GM12864 (cell line): Measurements from ENCODE around the gene IFT43.

Source experiments
- DNase-seq: peaks from one replicate; pipeline ENCODE4 v3.0.0-alpha.2; 2011; ENCODE audit warnings: low read depth
- H3K4me3 ChIP-seq: 2 replicates; pipeline ENCODE4 v1.5.1; 2011; ENCODE audit warnings: mild to moderate bottlenecking, low read depth, low read length, control low read depth
- TF ChIP-seq, protein P1 (sequence below): IDR thresholded peaks from 2 replicates; pipeline ENCODE4 v1.5.1; 2011; ENCODE audit warnings: low read depth, mild to moderate bottlenecking, moderate library complexity, low read length, control low read depth, inconsistent platforms; ENCODE audit errors: missing control alignments

Gene IFT43

DNA sequence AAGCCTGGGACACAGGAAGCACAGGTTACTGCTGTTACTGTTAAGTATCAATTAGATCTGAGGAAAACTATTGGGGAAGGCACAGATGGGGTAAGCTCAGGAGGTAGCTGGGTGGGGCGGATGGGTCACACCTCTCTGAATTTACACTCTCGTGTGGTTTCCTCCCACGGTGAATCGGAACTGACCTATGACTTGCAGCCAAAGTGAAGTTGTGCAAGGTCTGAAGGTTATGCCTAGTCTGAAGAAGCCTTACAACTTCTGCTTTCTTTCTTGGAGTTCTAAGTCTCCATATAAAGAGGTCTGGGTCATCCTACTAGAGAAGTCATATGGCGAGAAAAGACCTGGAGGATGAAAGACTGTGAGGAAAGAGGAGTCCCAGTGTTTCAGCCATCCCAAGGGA is 140.5 kb downstream of the IFT43 start:
- no peak for DNase-seq
- H3K4me3 ChIP-seq, result no peak overlapping the region
- TF ChIP-seq, protein P1, sequence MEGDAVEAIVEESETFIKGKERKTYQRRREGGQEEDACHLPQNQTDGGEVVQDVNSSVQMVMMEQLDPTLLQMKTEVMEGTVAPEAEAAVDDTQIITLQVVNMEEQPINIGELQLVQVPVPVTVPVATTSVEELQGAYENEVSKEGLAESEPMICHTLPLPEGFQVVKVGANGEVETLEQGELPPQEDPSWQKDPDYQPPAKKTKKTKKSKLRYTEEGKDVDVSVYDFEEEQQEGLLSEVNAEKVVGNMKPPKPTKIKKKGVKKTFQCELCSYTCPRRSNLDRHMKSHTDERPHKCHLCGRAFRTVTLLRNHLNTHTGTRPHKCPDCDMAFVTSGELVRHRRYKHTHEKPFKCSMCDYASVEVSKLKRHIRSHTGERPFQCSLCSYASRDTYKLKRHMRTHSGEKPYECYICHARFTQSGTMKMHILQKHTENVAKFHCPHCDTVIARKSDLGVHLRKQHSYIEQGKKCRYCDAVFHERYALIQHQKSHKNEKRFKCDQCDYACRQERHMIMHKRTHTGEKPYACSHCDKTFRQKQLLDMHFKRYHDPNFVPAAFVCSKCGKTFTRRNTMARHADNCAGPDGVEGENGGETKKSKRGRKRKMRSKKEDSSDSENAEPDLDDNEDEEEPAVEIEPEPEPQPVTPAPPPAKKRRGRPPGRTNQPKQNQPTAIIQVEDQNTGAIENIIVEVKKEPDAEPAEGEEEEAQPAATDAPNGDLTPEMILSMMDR, result no peak

DNA sequence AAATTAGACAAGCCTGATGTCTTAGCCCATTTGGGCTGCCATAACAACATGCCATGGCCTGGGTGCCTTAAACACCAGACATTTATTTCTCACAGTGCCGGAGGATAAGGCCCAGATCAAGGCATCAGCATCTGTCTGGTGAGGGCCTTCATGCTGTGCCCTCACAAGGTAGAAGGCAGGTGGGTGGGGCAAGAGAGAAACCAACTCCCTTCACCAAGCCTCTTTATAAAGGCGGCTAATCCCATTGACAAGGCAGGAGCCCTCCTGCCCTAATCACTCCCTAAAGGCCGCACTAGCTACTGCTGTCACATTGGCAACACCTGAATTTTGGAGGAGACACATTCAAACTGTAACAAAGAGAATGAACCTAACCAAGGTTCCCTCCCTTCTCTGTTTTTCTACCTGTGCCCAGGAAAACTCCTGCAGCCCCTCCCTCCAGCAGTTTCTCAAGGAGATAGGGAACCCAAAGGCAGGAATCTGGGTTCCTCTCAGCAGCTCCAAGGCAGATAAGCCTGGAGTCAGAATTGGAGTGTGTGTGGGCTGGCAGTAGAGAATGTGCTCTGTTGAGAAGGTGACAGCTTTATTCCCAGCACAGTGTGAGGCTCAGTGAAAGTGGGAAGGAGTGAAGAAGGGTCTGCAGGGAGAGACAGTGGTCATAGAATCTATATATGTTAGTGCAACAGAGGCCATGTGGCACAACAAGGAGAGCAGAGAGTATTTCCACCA is 144.5 kb downstream of the IFT43 start:
- no peak for DNase-seq
- TF ChIP-seq, protein P1, result no peak
- H3K4me3 ChIP-seq, result no peak overlapping the region

DNA sequence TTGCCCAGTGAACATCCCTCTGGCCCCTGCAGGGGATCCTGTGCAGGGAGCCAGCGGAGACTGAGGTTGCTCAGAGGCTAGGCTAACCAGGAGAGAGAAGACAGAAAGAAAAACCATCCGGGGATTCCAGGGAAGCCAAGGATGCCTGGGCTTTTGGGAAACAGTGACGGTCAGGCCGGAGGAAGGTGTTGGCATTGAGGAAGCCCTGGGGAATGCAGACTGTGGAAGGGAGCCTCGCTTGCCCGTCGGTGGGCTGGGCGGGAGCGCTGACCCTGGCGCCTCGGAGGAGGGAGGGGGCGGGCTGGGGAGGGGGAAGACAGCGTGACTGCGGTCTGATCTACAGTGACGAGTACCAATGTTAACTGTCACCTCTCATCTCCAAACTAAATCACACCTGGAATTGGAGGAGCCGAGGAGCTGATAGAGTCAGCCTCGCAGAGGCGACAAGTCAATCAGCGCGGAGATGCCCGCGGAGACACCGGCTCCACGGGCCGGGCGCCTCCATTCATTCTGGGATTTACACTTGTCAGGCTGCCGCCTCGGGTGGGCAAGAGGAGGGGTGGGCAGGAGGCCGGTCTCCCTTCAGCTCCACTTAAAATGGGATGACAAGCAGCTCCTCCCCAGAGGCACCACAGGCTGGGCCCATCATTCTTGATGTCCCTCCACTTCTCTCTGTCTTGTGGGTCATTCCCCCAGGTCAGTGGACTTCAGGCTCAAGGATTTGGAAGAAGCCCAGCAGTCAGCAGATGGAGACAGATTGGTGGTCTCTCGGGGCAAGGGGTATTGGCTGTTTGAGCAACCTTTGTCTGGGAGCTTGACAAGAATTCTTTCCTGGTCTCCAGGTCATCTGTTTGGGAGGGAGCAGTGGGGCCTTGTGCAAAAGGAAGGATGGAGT is 145.8 kb downstream of the IFT43 start:
- TF ChIP-seq, protein P1, result no peak
- no peak overlapping the region for H3K4me3 ChIP-seq
- DNase-seq, result no peak

DNA sequence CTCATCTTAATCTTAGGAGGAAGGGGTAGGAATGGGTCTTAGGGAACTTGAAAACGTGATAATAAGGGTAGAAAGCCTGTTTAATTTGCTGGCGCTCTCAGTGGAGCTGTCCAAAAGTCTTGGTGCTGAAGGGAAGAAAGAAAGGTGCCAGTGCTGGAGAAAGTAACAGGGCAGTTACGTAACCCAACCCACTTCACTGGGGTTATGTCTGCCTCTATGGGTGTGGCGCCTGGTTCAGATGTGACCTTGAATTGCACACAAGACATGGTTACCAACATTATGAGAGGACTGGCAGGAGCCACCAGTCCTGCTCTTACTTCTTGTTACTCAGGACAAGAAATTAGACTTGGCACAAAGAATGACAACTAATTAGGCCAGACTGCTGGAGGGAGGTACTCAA is 147.5 kb downstream of the IFT43 start:
- no peak overlapping the region for H3K4me3 ChIP-seq
- TF ChIP-seq, protein P1, result no peak
- no peak for DNase-seq
